ENCODE measurements around the gene RNF7.

The RNF7 gene

DNA sequence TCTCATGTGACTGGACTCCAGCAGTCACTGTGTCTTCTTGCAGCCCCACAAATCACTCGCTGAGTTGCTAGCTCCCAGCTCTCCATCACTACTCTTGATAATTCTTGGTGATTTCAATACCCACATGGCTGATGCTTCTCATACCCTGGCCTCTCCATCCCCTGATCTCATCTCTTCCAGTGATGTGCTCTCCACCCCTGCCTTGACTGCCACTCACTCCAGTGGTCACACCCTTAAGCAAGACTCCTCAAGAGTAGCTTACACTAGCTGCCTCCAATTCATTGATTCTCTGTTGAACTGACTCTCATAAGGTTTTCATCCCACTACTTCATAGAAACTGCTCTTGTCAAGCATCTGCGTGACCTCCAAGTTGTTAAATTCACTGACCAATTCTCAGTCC, 25.9 kb downstream of the RNF7 start:
- Histone ChIP-seq H3K79me2 (ENCODE audit: insufficient read depth, low read length) (no peaks in the 10 kb centered on the region), H3K27me3 (ENCODE audit: insufficient read depth, low read length, poor library complexity) (no peaks in the 10 kb centered on the region), H3K4me2 (ENCODE audit: insufficient read depth, low read length) (no peak overlapping the region), H3K9ac (ENCODE audit: low read depth, low read length) (no peak overlapping the region), H3K4me1 (ENCODE audit: insufficient read depth, low read length) (no peaks in the 10 kb centered on the region; the same call in 1 of the 2 replicates), H3K36me3 (ENCODE audit: insufficient read depth, low read length) (no peaks in the 10 kb centered on the region), H3K4me3 (ENCODE audit: low read depth in 1 of 2, low read length in 2 of 2) (no peak overlapping the region), H3K9me3 (ENCODE audit: insufficient read depth, low read length, severe bottlenecking) (no peaks in the 10 kb centered on the region), H4K20me1 (ENCODE audit: insufficient read depth, low read length) (no peaks in the 10 kb centered on the region), H3K27ac (ENCODE audit: low read length) (no peak overlapping the region), H2AFZ (ENCODE audit: low read depth, low read length) (no peak overlapping the region)
- ATAC-seq (ENCODE audit: insufficient read depth, low read depth) (no peak), DNase-seq (no peak)
- TF ChIP-seq, protein P1, sequence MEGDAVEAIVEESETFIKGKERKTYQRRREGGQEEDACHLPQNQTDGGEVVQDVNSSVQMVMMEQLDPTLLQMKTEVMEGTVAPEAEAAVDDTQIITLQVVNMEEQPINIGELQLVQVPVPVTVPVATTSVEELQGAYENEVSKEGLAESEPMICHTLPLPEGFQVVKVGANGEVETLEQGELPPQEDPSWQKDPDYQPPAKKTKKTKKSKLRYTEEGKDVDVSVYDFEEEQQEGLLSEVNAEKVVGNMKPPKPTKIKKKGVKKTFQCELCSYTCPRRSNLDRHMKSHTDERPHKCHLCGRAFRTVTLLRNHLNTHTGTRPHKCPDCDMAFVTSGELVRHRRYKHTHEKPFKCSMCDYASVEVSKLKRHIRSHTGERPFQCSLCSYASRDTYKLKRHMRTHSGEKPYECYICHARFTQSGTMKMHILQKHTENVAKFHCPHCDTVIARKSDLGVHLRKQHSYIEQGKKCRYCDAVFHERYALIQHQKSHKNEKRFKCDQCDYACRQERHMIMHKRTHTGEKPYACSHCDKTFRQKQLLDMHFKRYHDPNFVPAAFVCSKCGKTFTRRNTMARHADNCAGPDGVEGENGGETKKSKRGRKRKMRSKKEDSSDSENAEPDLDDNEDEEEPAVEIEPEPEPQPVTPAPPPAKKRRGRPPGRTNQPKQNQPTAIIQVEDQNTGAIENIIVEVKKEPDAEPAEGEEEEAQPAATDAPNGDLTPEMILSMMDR (IDR thresholded peaks at IDR 0.05; ENCODE audit: borderline replicate concordance, extremely low read depth, low read length, poor library complexity, severe bottlenecking): no peak
- no peak for TF ChIP-seq EZH2 (IDR thresholded peaks at IDR 0.05; ENCODE audit: borderline replicate concordance, low read depth, low read length, severe bottlenecking)

DNA sequence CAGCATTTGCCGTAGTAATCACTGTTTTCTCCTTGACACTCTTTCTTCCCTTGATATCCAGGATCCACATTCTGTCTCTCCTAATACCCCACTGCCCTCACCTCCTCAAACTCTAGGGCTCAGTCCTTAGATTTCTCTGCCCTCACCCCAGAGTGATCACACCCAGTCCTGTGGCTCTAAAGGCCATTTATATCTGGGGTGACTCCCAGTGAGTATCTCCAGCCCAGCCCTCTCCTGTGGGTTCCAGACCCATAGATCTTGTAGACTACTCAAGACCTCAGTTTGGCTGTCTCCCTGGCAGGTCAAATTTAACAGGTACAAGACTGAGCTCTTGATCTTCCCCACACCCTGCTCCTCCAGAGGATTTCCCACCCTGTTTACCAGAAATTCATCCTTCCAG, 26.4 kb downstream of the RNF7 start:
- Histone ChIP-seq H3K79me2 (ENCODE audit: insufficient read depth, low read length) (no peaks in the 10 kb centered on the region), H3K27ac (ENCODE audit: low read length) (no peak overlapping the region), H4K20me1 (ENCODE audit: insufficient read depth, low read length) (no peaks in the 10 kb centered on the region), H2AFZ (ENCODE audit: low read depth, low read length) (no peak overlapping the region), H3K36me3 (ENCODE audit: insufficient read depth, low read length) (no peaks in the 10 kb centered on the region), H3K9me3 (ENCODE audit: insufficient read depth, low read length, severe bottlenecking) (no peaks in the 10 kb centered on the region), H3K27me3 (ENCODE audit: insufficient read depth, low read length, poor library complexity) (no peaks in the 10 kb centered on the region), H3K4me3 (ENCODE audit: low read depth in 1 of 2, low read length in 2 of 2) (no peak overlapping the region), H3K4me2 (ENCODE audit: insufficient read depth, low read length) (no peak overlapping the region), H3K9ac (ENCODE audit: low read depth, low read length) (no peak overlapping the region), H3K4me1 (ENCODE audit: insufficient read depth, low read length) (no peaks in the 10 kb centered on the region; the same call in 1 of the 2 replicates)
- no peak for TF ChIP-seq EZH2 (IDR thresholded peaks at IDR 0.05; ENCODE audit: borderline replicate concordance, low read depth, low read length, severe bottlenecking)
- TF ChIP-seq, protein P1 (IDR thresholded peaks at IDR 0.05; ENCODE audit: borderline replicate concordance, extremely low read depth, low read length, poor library complexity, severe bottlenecking): no peak
- ATAC-seq (ENCODE audit: insufficient read depth, low read depth) (no peak), DNase-seq (no peak)

DNA sequence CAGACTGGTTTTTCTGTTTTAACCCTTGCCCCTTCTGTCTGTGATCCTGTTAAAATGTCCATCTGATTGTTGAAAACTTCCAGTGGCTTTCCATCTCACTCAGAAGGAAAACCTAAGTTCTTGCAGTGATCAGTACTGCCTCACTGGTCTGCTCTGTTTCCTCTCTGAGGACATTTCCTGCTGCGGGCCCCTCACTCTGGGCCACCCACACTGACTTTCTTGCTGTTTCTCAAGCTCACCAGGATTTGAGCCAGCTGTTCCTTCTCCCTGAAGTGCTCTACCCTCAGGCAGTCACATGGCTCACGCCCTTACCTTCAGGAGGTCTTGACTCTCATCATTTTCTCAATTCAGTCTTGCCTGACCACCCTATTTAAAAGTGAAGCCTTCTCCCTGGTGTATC, 26.9 kb downstream of the RNF7 start:
- Histone ChIP-seq H3K27me3 (ENCODE audit: insufficient read depth, low read length, poor library complexity) (no peaks in the 10 kb centered on the region), H3K9ac (ENCODE audit: low read depth, low read length) (no peak overlapping the region), H3K27ac (ENCODE audit: low read length) (no peak overlapping the region), H3K4me2 (ENCODE audit: insufficient read depth, low read length) (no peak overlapping the region), H3K9me3 (ENCODE audit: insufficient read depth, low read length, severe bottlenecking) (no peaks in the 10 kb centered on the region), H3K36me3 (ENCODE audit: insufficient read depth, low read length) (no peaks in the 10 kb centered on the region), H2AFZ (ENCODE audit: low read depth, low read length) (no peak overlapping the region), H3K4me3 (ENCODE audit: low read depth in 1 of 2, low read length in 2 of 2) (no peak overlapping the region), H4K20me1 (ENCODE audit: insufficient read depth, low read length) (no peaks in the 10 kb centered on the region), H3K4me1 (ENCODE audit: insufficient read depth, low read length) (no peaks in the 10 kb centered on the region; the same call in 1 of the 2 replicates), H3K79me2 (ENCODE audit: insufficient read depth, low read length) (no peaks in the 10 kb centered on the region)
- DNase-seq (no peak), ATAC-seq (ENCODE audit: insufficient read depth, low read depth) (peak; percentile 42; the same call in 1 of the 3 replicates)
- TF ChIP-seq, protein P1 (IDR thresholded peaks at IDR 0.05; ENCODE audit: borderline replicate concordance, extremely low read depth, low read length, poor library complexity, severe bottlenecking): no peak
- TF ChIP-seq EZH2 (IDR thresholded peaks at IDR 0.05; ENCODE audit: borderline replicate concordance, low read depth, low read length, severe bottlenecking): no peak

DNA sequence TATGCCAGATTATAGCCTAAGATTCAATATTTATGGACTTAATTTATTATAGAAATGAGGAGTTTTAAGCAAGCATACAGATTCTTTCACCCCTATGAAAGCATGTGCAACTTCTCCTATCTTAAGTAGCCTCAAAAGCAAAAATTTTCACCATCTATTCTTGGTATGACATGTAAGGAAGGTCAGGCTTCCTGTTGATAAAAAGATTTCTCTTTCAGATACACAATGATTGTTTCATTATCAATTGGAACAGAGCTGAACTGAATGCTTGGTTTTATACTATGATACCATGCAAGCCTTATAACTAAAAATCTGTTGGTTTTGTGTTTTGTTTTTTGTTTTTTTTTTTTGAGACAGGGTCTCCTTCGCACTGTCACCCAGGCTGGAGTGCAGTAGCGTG, 29.0 kb downstream of the RNF7 start:
- Histone ChIP-seq H4K20me1 (ENCODE audit: insufficient read depth, low read length) (no peaks in the 10 kb centered on the region), H3K36me3 (ENCODE audit: insufficient read depth, low read length) (no peaks in the 10 kb centered on the region), H3K4me2 (ENCODE audit: insufficient read depth, low read length) (no peak overlapping the region), H3K4me3 (ENCODE audit: low read depth in 1 of 2, low read length in 2 of 2) (no peak overlapping the region), H3K27ac (ENCODE audit: low read length) (no peak overlapping the region), H2AFZ (ENCODE audit: low read depth, low read length) (no peak overlapping the region), H3K27me3 (ENCODE audit: insufficient read depth, low read length, poor library complexity) (no peaks in the 10 kb centered on the region), H3K9me3 (ENCODE audit: insufficient read depth, low read length, severe bottlenecking) (no peaks in the 10 kb centered on the region), H3K79me2 (ENCODE audit: insufficient read depth, low read length) (no peaks in the 10 kb centered on the region), H3K4me1 (ENCODE audit: insufficient read depth, low read length) (no peaks in the 10 kb centered on the region; the same call in 1 of the 2 replicates), H3K9ac (ENCODE audit: low read depth, low read length) (no peak overlapping the region)
- TF ChIP-seq, protein P1 (IDR thresholded peaks at IDR 0.05; ENCODE audit: borderline replicate concordance, extremely low read depth, low read length, poor library complexity, severe bottlenecking): no peak
- no peak for TF ChIP-seq EZH2 (IDR thresholded peaks at IDR 0.05; ENCODE audit: borderline replicate concordance, low read depth, low read length, severe bottlenecking)
- ATAC-seq (ENCODE audit: insufficient read depth, low read depth): no peak
- no peak for DNase-seq
